D721Med (cell line): ENCODE data around the gene PPARGC1A.

Source experiments
- DNase-seq: peaks from one replicate; pipeline ENCODE4 v3.0.0; 2011; ENCODE audit warnings: low spot score; ENCODE audit not compliant: insufficient read length
- FAIRE-seq: peaks from 2 replicates; lab custom pipeline; 2011; peaks lifted over from hg19 to GRCh38; lab: Jason Lieb, UNC
- TF ChIP-seq, protein P1 (sequence below): IDR thresholded peaks from 2 replicates; pipeline ENCODE4 v1.5.1; 2012; ENCODE audit warnings: mild to moderate bottlenecking, control low read depth; ENCODE audit not compliant: insufficient read depth; ENCODE audit errors: missing control alignments

PPARGC1A gene, protein sequence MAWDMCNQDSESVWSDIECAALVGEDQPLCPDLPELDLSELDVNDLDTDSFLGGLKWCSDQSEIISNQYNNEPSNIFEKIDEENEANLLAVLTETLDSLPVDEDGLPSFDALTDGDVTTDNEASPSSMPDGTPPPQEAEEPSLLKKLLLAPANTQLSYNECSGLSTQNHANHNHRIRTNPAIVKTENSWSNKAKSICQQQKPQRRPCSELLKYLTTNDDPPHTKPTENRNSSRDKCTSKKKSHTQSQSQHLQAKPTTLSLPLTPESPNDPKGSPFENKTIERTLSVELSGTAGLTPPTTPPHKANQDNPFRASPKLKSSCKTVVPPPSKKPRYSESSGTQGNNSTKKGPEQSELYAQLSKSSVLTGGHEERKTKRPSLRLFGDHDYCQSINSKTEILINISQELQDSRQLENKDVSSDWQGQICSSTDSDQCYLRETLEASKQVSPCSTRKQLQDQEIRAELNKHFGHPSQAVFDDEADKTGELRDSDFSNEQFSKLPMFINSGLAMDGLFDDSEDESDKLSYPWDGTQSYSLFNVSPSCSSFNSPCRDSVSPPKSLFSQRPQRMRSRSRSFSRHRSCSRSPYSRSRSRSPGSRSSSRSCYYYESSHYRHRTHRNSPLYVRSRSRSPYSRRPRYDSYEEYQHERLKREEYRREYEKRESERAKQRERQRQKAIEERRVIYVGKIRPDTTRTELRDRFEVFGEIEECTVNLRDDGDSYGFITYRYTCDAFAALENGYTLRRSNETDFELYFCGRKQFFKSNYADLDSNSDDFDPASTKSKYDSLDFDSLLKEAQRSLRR

DNA sequence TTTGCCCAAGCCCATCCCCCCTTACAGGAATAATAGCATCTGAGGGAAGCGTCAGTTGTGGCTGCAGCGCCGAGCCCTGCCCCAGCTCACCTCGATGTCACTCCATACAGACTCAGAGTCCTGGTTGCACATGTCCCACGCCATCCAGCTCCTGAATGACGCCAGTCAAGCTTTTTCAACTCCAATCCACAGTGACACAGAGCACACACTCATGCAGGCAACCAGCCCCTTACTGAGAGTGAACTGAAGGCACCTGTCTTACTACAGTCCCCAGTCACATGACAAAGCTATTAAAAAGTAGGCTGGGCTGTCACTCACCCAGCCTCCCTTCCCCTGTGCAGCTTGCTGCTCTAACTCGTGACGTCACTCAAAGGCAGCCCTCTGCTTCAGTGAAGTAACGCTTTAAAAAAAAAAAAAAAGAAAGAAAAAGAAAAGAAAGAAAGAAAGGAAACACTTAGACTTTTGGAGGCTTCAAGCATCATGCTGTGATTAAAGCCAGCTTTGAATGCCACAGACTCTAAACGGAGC lies at the start of gene PPARGC1A:
TSS of gene PPARGC1A (minus strand) at position 234 of the 528 bp plus-strand sequence. CDS start at position 144, 90 bp downstream.
- TF ChIP-seq, protein P1, sequence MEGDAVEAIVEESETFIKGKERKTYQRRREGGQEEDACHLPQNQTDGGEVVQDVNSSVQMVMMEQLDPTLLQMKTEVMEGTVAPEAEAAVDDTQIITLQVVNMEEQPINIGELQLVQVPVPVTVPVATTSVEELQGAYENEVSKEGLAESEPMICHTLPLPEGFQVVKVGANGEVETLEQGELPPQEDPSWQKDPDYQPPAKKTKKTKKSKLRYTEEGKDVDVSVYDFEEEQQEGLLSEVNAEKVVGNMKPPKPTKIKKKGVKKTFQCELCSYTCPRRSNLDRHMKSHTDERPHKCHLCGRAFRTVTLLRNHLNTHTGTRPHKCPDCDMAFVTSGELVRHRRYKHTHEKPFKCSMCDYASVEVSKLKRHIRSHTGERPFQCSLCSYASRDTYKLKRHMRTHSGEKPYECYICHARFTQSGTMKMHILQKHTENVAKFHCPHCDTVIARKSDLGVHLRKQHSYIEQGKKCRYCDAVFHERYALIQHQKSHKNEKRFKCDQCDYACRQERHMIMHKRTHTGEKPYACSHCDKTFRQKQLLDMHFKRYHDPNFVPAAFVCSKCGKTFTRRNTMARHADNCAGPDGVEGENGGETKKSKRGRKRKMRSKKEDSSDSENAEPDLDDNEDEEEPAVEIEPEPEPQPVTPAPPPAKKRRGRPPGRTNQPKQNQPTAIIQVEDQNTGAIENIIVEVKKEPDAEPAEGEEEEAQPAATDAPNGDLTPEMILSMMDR, result no peak
- no peak for DNase-seq
- FAIRE-seq, result no peak

DNA sequence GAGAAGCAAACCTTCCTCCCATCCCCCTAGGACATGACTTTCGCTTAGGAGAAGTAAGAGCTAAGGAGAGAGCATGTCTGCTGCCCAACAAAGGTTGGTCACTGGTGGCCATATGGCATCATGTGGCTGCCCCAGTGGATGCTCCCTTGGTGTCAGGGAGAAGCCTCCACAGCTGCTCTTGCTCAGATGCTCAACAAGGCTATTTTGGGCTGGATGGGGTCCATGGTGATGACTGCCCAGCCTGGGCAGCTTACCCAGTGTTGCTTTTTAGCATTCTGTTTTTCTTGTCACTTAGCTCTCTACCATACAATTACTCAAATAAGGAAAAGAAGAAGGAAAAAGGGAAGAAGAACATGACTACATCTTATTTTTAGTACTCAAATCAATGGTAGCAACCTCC lies 48.9 kb upstream of the PPARGC1A start:
- DNase-seq (no peak), FAIRE-seq (no peak)
- TF ChIP-seq, protein P1, result no peak

DNA sequence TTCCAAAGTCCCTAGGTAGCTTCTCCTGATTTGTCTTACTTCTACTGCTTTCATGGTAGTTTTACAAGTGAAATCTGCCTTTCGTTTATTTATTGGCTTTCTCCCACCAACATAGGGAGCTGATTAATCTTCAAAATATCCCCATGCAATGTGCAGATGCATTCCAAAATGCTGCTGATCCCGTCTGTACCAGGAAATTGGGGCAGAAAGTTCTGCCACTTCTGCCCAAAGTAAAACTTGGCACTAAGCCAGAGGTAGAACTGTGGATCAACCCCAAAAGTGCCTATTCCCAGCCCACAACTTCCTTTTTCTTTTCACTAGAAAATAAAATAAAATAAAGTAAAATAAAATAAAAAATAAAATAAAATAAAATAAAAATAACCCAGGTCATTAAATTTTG lies 47.3 kb upstream of the PPARGC1A start:
- FAIRE-seq, result no peak
- no peak for DNase-seq
- TF ChIP-seq, protein P1, result no peak

DNA sequence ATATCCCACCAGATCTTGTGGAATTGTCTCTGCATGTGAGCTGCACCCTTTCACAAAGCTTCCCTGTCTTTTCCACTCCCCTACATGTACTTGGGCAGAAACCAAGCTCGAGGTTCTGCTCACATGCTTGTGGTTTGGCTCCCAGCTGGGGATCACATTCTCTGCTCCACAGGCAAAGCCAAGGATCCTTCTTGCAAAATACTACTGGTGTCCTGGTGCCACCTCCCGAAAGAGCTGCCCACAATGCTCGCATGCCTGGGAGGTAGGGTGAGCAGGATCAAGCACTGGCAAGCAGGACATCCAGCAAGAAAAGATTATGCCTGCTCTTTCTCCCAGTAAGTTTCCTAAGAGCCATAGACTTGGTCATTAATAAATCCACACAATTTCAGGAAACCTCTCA lies 45.1 kb upstream of the PPARGC1A start:
- TF ChIP-seq, protein P1, result no peak
- FAIRE-seq (no peak), DNase-seq (no peak)

DNA sequence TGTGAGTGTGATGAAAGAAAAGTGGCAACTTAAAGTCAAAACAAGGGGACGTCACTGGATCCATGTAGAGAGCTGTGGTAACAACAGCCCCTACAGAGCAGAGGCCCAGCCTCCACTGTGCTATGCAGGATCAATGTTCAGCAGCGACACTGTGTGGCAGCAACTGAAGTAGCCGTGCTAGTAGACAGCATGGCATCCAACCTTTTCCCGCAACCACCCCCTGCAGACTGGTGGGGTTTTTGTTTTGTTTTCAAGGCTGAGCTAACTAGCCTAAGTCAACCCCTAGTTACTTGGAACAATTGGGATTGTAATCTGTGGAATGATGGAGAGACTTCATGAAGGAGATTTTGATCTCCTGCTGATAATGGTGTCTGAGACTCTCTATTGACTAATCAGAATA lies 44.4 kb upstream of the PPARGC1A start:
- TF ChIP-seq, protein P1, result no peak
- DNase-seq (no peak), FAIRE-seq (no peak)

DNA sequence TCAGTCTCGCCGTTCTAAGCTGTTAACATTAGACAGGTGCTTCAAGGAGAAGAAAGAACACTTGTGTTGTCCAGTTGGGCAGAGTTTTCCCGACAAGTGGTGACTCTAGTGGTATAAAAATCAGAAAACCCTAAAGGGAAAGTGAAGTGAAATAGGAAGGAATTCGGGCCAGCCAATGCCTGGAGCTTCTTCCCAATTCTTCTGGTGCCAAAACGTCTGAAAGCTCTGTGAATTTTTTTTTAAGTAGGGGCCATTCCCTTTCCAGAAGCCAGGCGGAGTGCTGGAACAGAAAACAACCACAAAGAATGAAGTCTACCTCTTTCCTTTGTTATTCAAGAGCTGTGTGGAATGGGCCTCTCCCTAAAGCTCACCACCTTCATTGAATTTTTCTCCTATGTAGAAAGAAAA lies 43.1 kb upstream of the PPARGC1A start:
- no peak for FAIRE-seq
- TF ChIP-seq, protein P1, result no peak
- no peak for DNase-seq
